Stimulated activated CD8-positive, alpha-beta memory T cell treated with anti-CD3 and anti-CD28 coated beads, Interleukin-15, amount 100 ng/mL, for 4 hours (primary cell): ENCODE results near the gene NR3C2.

Experiments
- DNase-seq, 2 donors: peaks; one replicate each; pipeline ENCODE4 v3.0.0-alpha.2; 2020; ENCODE audit warnings: low read depth in 2 of 2

NR3C2 gene

GRCh38 chr4:148077581-148077980 lies 364.6 kb downstream of the NR3C2 start:
- no peak for DNase-seq

- DNase-seq = no peak
Measured at GRCh38 chr4:148076964-148077363, 365.2 kb downstream of the NR3C2 start.

GRCh38 chr4:148075438-148075837 lies 366.8 kb downstream of the NR3C2 start:
- no peak for DNase-seq

GRCh38 chr4:148074462-148074861 lies 367.8 kb downstream of the NR3C2 start:
- DNase-seq = no peak

- DNase-seq = no peak
Measured at GRCh38 chr4:148073349-148073748, 368.9 kb downstream of the NR3C2 start.

- DNase-seq = no peak
Measured at GRCh38 chr4:148072789-148073188, 369.4 kb downstream of the NR3C2 start.

- no peak for DNase-seq
Measured at GRCh38 chr4:148071009-148071408, 371.2 kb downstream of the NR3C2 start.

GRCh38 chr4:148069895-148070178 lies 372.4 kb downstream of the NR3C2 start:
- no peak for DNase-seq

GRCh38 chr4:148069086-148069894 lies 372.9 kb downstream of the NR3C2 start:
- DNase-seq = no peak

GRCh38 chr4:148068065-148068911 lies 373.9 kb downstream of the NR3C2 start:
- DNase-seq = no peak

- DNase-seq = no peak
Measured at GRCh38 chr4:148067301-148067916, 374.8 kb downstream of the NR3C2 start.

GRCh38 chr4:148065075-148065474 lies 377.1 kb downstream of the NR3C2 start:
- DNase-seq = no peak

- no peak for DNase-seq
Measured at GRCh38 chr4:148064451-148064850, 377.8 kb downstream of the NR3C2 start.

GRCh38 chr4:148062301-148062950 lies 379.8 kb downstream of the NR3C2 start:
- DNase-seq = no peak

- no peak for DNase-seq
Measured at GRCh38 chr4:148061795-148062194, 380.4 kb downstream of the NR3C2 start.

- no peak for DNase-seq
Measured at GRCh38 chr4:148061141-148061481, 381.1 kb downstream of the NR3C2 start.

- DNase-seq = no peak
Measured at GRCh38 chr4:148060264-148061140, 381.7 kb downstream of the NR3C2 start.

GRCh38 chr4:148059617-148060180 lies 382.5 kb downstream of the NR3C2 start:
- DNase-seq = no peak

- no peak for DNase-seq
Measured at GRCh38 chr4:148057984-148058859, 384.0 kb downstream of the NR3C2 start.

- DNase-seq = no peak
Measured at GRCh38 chr4:148057516-148057915, 384.7 kb downstream of the NR3C2 start.
